Measurements from ENCODE around the gene PCDHGA4. TPM values are rescaled to one million over a fixed set of nuclear protein-coding genes. Genes with fewer than 3 reads are reported as not detected.
A peak's percentile ranks its signal among the peaks of the same experiment; 100 is the strongest.
"Not testable (repeated sequence)": the region's sequence is repeated elsewhere in the genome, so short reads cannot be mapped to it uniquely, and the experiment has no call there.

Gene PCDHGA4
- total and polyA plus RNA-seq, 8 donors, result 2.1 to 3.4 (median 2.8) TPM

GRCh38 chr5:141387557-141388311, 32.9 kb downstream of the PCDHGA4 start, which contains the start of gene PCDHGB4:
Gene PCDHGB4 (plus strand): TSS chr5:141387698. CDS start chr5:141387885, 187 bp downstream.
- DNase-seq, result not testable (repeated sequence)
- ATAC-seq, result peak; percentile 88

GRCh38 chr5:141388661-141389060, 33.8 kb downstream of the PCDHGA4 start:
- intact Hi-C loops (cut with DNase I), result no loop called here
- H3K9me3 ChIP-seq, result peaks cover 0 to 92% of the 10 kb centered on the region in 2 donors
- H3K4me1 ChIP-seq, result no peaks in the 10 kb centered on the region
- TF ChIP-seq CTCF (IDR thresholded peaks at IDR 0.05), result no peak
- no peak for ATAC-seq
- peaks cover 5 to 90% of the 10 kb centered on the region in 2 donors for H3K27me3 ChIP-seq
- H3K36me3 ChIP-seq, result no peaks in the 10 kb centered on the region
- no peak for DNase-seq
- no peak overlapping the region for H3K4me3 ChIP-seq
- H3K27ac ChIP-seq, result no peak overlapping the region

More at GRCh38 chr5:141387557-141388311, 32.9 kb downstream of the PCDHGA4 start, which contains the start of gene PCDHGB4:
- intact Hi-C loops (cut with DNase I); H3K27ac ChIP-seq; H3K4me1 ChIP-seq; H3K36me3 ChIP-seq; H3K4me3 ChIP-seq: not testable (repeated sequence)
- peak in 1 of 2 donors; percentile 10 for TF ChIP-seq CTCF (IDR thresholded peaks at IDR 0.05)
- Histone ChIP-seq H3K9me3 (peaks cover 0 to 92% of the 10 kb centered on the region in 2 donors), H3K27me3 (peaks cover 9 to 90% of the 10 kb centered on the region in 2 donors)

DNA sequence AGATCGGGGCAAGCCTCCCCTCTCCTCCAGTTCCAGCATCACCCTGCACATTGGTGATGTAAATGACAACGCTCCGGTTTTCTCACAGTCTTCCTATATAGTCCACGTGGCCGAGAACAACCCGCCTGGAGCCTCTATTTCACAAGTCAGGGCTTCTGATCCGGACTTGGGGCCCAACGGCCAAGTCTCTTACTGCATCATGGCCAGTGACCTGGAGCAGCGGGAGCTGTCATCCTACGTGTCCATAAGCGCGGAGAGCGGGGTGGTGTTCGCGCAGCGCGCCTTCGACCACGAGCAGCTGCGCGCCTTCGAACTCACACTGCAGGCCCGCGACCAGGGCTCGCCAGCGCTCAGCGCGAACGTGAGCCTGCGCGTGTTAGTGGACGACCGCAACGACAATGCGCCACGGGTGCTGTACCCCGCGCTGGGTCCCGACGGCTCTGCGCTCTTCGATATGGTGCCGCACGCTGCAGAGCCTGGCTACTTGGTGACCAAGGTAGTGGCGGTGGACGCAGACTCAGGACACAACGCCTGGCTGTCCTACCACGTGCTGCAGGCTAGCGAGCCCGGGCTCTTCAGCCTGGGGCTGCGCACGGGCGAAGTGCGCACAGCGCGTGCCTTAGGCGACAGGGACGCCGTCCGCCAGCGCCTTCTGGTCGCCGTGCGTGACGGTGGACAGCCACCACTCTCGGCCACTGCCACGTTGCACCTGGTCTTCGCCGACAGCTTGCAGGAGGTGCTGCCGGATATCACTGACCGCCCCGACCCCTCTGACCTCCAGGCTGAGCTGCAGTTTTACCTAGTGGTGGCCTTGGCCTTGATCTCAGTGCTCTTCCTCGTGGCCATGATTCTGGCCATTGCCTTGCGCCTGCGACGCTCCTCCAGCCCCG, 34.6 kb downstream of the PCDHGA4 start:
- ATAC-seq, result no peak
- intact Hi-C loops (cut with DNase I), result loop anchor here in 1 of 2 donors (5.0 kb wide), 1 partner anchor 43 kb away; the partner anchor contains the start of gene PCDHGA12
- H3K9me3 ChIP-seq, result peaks cover 0 to 91% of the 10 kb centered on the region in 2 donors
- H3K27ac ChIP-seq, result no peak overlapping the region
- peaks cover 5 to 90% of the 10 kb centered on the region in 2 donors for H3K27me3 ChIP-seq
- no peaks in the 10 kb centered on the region for H3K36me3 ChIP-seq
- H3K4me1 ChIP-seq, result no peaks in the 10 kb centered on the region
- H3K4me3 ChIP-seq, result no peak overlapping the region
- TF ChIP-seq CTCF (IDR thresholded peaks at IDR 0.05), result no peak
- no peak for DNase-seq

- Histone ChIP-seq H3K36me3 (no peaks in the 10 kb centered on the region), H3K27ac (no peak within 1 kb of the TSS), H3K9me3 (peaks cover 0 to 73% of the 10 kb centered on the region in 2 donors), H3K4me3 (no peak within 1 kb of the TSS), H3K4me1 (no peaks in the 10 kb centered on the region), H3K27me3 (peaks cover 5 to 89% of the 10 kb centered on the region in 2 donors)
- intact Hi-C loops (cut with DNase I), result loop anchor here in 1 of 2 donors (5.0 kb wide), 1 partner anchor 40 kb away; the partner anchor contains the start of gene PCDHGA12
- no peak for TF ChIP-seq CTCF (IDR thresholded peaks at IDR 0.05)
- DNase-seq (no peak), ATAC-seq (no peak)
These were observed 37.8 kb downstream of the PCDHGA4 start, which contains the start of gene PCDHGA8 for GRCh38 chr5:141392429-141393198. Gene PCDHGA8 (plus strand): TSS chr5:141392633. CDS start chr5:141392814, 181 bp downstream.
